Body of pancreas (tissue), 4 donors: ENCODE measurements around the gene PTPRN2.

Experiments
- POLR2A ChIP-seq, 3 donors: fragments of 450-650 bp; IDR thresholded peaks; one replicate each; pipeline ENCODE4 v1.6.1; 2016; ENCODE audit warnings: antibody characterized with exemption in 3 of 3, mild to moderate bottlenecking in 2 of 3
- TF ChIP-seq, protein P1 (sequence below), 7 experiments: fragments of 450-650 bp in 4 of 7; fragments of 200-600 bp in 3 of 7; sonication (generic) in 3 of 7; IDR thresholded peaks; one replicate each; pipeline ENCODE4 v1.5.1; 2016 to 2019; ENCODE audit warnings: antibody characterized with exemption in 7 of 7

DNA sequence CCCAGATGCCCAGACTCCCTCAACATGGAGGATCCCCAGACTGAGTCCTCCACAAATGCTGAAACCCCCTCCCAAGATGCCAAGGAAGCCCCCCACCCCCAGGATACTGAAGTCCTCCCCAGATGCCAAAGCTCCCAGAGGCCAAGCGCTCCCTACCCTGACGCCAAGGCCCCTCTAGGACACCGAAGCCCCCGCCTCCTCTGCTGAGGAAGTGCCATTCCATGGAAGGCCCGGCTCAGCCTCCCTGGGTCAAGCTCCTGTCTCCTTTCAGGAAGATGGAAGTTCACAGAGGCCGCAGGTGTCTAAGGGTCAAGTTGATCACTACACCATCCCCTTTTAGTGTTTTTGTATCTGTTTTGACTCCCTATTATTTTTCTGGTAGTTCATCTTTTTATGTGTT, 644.1 kb downstream of the PTPRN2 start:
- TF ChIP-seq, protein P1, sequence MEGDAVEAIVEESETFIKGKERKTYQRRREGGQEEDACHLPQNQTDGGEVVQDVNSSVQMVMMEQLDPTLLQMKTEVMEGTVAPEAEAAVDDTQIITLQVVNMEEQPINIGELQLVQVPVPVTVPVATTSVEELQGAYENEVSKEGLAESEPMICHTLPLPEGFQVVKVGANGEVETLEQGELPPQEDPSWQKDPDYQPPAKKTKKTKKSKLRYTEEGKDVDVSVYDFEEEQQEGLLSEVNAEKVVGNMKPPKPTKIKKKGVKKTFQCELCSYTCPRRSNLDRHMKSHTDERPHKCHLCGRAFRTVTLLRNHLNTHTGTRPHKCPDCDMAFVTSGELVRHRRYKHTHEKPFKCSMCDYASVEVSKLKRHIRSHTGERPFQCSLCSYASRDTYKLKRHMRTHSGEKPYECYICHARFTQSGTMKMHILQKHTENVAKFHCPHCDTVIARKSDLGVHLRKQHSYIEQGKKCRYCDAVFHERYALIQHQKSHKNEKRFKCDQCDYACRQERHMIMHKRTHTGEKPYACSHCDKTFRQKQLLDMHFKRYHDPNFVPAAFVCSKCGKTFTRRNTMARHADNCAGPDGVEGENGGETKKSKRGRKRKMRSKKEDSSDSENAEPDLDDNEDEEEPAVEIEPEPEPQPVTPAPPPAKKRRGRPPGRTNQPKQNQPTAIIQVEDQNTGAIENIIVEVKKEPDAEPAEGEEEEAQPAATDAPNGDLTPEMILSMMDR (IDR thresholded peaks at IDR 0.05), result no peak
- no peak for TF ChIP-seq POLR2A (IDR thresholded peaks at IDR 0.05)
